ENCODE results near the gene TSEN2.

TSEN2 gene

DNA sequence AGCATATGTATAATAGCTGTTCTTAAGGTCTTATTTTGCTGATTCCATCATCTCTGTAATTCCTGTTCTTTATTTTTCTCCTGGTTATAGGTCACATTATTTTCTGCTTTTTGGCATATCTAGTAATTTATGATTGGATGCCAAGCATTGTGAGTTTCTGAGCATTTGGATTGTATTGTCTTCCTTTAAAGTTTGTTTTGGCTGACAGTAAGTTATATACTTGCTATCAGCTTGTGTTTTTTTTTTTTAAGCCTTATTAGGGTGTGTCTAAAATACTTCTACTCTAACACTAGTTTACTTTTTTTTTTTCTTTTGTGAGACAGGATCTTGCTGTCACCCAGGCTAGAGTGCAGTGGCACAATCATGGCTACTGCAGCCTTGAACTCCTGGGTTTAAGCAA is 82.7 kb downstream of the TSEN2 start:
- no peak overlapping the region for H3K4me3 Mint-ChIP-seq
- H3K36me3 Mint-ChIP-seq, result peaks cover 34% of the 10 kb centered on the region
- H3K27me3 Mint-ChIP-seq, result no peaks in the 10 kb centered on the region
- H3K9me3 Mint-ChIP-seq, result peaks cover 7% of the 10 kb centered on the region
- H3K4me1 Mint-ChIP-seq, result peaks cover 38% of the 10 kb centered on the region
- no peak overlapping the region for H3K27ac Mint-ChIP-seq

DNA sequence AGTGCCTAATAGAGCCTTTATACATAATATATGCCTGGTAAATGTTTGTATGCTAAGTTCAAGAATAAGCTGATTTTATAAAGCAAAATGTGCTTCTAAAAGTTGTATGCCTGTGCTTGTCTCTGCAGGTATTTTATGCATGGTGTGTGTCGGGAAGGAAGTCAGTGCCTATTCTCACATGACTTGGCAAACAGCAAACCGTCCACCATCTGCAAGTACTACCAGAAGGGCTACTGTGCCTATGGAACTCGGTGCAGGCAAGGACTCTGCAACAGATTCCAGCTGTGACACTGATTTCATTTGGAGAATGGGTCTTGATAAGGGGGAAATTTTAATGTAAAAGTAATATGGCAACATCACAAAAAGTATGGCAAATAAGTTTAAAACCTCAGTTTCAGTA is 84.5 kb downstream of the TSEN2 start:
- H3K36me3 Mint-ChIP-seq, result peaks cover 39% of the 10 kb centered on the region
- no peak overlapping the region for H3K27ac Mint-ChIP-seq
- H3K4me3 Mint-ChIP-seq, result no peak overlapping the region
- peaks cover 29% of the 10 kb centered on the region for H3K4me1 Mint-ChIP-seq
- H3K9me3 Mint-ChIP-seq, result peaks cover 7% of the 10 kb centered on the region
- no peaks in the 10 kb centered on the region for H3K27me3 Mint-ChIP-seq

DNA sequence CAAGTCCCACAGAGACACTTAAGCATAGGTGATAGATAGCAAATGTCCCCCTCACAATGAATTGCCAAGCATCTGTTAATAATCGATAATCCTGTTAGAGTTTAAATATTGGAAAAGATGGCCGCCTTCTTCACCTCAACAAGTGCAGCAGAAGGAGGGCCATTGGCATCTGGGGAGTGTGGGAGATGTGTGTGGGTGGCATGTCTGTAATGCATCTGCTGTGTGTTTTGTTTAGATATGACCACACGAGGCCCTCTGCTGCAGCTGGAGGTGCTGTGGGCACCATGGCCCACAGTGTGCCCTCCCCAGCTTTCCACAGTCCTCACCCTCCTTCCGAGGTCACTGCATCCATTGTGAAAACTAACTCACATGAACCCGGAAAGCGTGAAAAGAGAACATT is 85.6 kb downstream of the TSEN2 start:
- no peaks in the 10 kb centered on the region for H3K27me3 Mint-ChIP-seq
- peaks cover 39% of the 10 kb centered on the region for H3K36me3 Mint-ChIP-seq
- H3K27ac Mint-ChIP-seq, result peak overlapping the region; percentile 77

DNA sequence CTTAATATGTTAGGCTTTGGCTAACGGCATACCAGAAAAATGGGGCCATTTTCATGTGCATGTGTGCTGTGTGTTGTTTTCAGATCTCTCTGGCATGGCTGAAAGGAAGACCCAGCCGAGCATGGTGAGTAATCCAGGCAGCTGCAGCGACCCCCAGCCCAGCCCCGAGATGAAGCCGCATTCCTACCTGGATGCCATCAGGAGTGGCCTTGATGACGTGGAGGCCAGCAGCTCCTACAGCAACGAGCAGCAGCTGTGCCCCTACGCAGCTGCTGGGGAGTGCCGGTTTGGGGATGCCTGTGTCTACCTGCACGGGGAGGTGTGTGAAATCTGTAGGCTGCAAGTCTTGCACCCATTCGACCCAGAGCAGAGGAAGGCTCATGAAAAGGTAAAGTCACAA is 87.7 kb downstream of the TSEN2 start:
- Mint-ChIP-seq H3K36me3 (peaks cover 41% of the 10 kb centered on the region), H3K27me3 (no peaks in the 10 kb centered on the region), H3K9me3 (no peaks in the 10 kb centered on the region), H3K4me1 (peaks cover 14% of the 10 kb centered on the region), H3K4me3 (no peak overlapping the region), H3K27ac (no peak overlapping the region)

More for the DNA sequence above, 85.6 kb downstream of the TSEN2 start:
- Mint-ChIP-seq H3K4me3 (no peak overlapping the region), H3K4me1 (peaks cover 23% of the 10 kb centered on the region), H3K9me3 (peaks cover 2% of the 10 kb centered on the region)

DNA sequence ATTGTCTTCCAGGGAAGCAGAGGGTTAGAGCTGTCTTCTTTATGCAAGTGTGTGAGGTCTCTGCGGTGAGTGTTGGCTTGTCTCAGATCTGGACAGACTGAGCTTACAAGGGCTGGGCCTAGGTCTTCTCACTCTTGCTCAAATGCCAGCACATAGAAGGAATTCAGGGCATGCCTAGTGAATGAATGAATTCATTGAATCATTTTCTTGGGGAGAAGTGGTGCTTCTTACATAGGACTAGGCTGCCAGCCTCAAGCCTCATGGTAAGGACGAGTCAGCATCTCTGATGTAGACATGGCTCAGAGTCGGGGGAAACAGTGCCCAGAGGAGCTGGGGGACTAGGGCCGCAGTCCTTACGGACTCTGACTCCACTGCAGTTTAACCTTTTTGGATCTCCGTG is 89.9 kb downstream of the TSEN2 start:
- H3K4me3 Mint-ChIP-seq, result no peak overlapping the region
- H3K27ac Mint-ChIP-seq, result no peak overlapping the region
- H3K27me3 Mint-ChIP-seq, result no peaks in the 10 kb centered on the region
- H3K36me3 Mint-ChIP-seq, result peaks cover 48% of the 10 kb centered on the region
- H3K4me1 Mint-ChIP-seq, result no peaks in the 10 kb centered on the region
- H3K9me3 Mint-ChIP-seq, result peaks cover 5% of the 10 kb centered on the region

DNA sequence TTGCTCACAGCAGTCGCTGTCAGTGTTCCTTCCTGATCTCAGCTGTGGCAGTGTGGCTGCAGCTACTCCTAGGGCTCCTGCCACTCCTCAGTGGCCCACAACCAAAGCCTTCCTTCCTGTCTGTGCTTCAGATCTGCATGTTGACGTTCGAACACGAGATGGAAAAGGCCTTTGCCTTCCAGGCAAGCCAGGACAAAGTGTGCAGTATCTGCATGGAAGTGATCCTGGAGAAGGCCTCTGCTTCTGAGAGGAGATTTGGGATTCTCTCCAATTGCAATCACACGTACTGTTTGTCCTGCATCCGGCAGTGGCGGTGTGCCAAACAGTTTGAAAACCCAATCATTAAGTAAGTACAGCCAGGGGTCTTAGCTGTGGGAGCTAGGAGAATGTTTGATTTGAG is 90.4 kb downstream of the TSEN2 start:
- H3K4me3 Mint-ChIP-seq, result no peak overlapping the region
- H3K27ac Mint-ChIP-seq, result no peak overlapping the region
- H3K36me3 Mint-ChIP-seq, result peaks cover 49% of the 10 kb centered on the region
- H3K27me3 Mint-ChIP-seq, result no peaks in the 10 kb centered on the region
- peaks cover 5% of the 10 kb centered on the region for H3K9me3 Mint-ChIP-seq
- H3K4me1 Mint-ChIP-seq, result peaks cover 3% of the 10 kb centered on the region

DNA sequence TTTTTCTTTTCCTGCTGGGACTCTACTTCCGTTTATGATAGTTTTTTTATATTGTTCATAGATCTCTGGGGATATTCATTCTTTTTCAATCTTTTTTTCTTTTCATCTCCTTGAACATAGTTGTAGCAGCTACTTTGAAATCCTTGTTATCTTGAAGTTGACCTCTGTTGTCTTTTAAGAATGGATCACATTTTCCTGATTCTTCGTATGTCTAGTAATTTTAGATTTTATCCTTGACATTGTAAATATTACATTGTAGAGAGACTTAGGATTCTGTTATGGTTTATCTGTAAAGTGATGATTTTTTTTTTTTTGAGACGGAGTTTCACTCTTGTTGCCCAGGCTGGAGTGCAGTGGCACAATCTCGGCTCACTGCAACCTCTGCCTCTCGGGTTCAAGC is 93.1 kb downstream of the TSEN2 start:
- no peak overlapping the region for H3K4me3 Mint-ChIP-seq
- H3K9me3 Mint-ChIP-seq, result peaks cover 5% of the 10 kb centered on the region
- peaks cover 41% of the 10 kb centered on the region for H3K36me3 Mint-ChIP-seq
- no peaks in the 10 kb centered on the region for H3K27me3 Mint-ChIP-seq
- peak overlapping the region; percentile 24 for H3K27ac Mint-ChIP-seq
- H3K4me1 Mint-ChIP-seq, result peaks cover 3% of the 10 kb centered on the region

DNA sequence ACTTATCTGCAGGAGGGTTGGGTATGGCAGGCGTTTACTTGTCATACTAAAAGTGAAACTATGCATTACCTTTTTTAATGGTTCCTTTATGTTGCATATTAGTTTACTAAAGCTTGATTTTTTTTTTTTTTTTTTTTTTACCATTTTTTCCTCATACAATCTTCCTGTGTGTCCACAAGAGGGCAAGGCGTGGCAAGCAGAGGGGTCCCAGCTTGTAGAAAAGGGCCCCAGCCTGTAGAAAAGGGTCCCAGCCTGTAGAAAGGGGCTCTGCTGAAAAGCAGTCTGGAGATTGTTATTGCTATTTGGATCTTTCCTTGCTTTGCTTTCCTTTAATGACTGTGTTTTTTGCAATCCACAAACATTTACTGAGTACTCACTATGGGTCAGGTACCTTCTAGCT is 94.5 kb downstream of the TSEN2 start:
- Mint-ChIP-seq H3K9me3 (peaks cover 5% of the 10 kb centered on the region), H3K27ac (peak overlapping the region; percentile 46), H3K4me1 (peaks cover 3% of the 10 kb centered on the region), H3K4me3 (no peak overlapping the region), H3K36me3 (peaks cover 43% of the 10 kb centered on the region), H3K27me3 (no peaks in the 10 kb centered on the region)

DNA sequence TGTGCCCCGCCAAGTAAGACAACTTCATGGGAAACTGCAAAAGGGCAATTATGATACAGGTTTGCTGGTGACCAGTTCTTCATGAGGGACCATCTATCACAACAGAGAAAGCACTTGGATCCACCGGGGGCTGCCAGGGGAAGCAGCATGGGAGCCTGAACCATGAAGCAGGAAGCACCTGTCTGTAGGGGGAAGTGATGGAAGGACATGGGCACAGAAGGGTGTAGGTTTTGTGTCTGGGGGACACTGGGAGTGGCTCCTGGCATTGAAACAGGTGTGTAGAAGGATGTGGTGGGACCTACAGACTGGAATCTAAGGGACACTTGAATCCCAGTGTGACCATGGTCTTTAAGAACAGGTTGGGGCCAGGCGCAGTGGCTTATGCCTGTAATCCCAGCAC is 95.2 kb downstream of the TSEN2 start:
- H3K4me3 Mint-ChIP-seq, result no peak overlapping the region
- H3K36me3 Mint-ChIP-seq, result peaks cover 39% of the 10 kb centered on the region
- peak overlapping the region; percentile 62 for H3K27ac Mint-ChIP-seq
- H3K9me3 Mint-ChIP-seq, result peaks cover 5% of the 10 kb centered on the region
- H3K27me3 Mint-ChIP-seq, result no peaks in the 10 kb centered on the region
- peaks cover 3% of the 10 kb centered on the region for H3K4me1 Mint-ChIP-seq

DNA sequence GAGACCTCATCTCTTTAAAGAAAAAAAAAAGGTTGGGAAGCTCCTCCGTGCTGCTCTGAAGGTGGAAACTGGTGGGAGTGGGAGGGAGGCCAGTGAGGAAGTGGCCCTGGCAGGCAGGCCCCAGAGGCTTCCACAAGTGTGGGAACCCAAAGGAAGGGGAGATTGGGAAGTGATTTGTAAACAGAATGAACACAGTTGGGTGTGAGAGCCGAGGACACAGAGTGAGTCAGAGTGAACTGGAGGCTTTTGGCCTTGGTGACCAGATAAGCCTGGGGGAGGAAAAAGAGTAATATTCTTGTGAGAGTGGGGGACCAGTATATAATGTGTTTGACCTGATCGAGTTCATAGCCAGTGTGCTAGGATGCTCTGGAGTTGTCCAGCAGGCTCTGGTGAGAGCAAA is 95.6 kb downstream of the TSEN2 start:
- Mint-ChIP-seq H3K9me3 (peaks cover 5% of the 10 kb centered on the region), H3K4me3 (no peak overlapping the region), H3K4me1 (peaks cover 3% of the 10 kb centered on the region), H3K27me3 (no peaks in the 10 kb centered on the region), H3K27ac (peak overlapping the region; percentile 62), H3K36me3 (peaks cover 41% of the 10 kb centered on the region)

DNA sequence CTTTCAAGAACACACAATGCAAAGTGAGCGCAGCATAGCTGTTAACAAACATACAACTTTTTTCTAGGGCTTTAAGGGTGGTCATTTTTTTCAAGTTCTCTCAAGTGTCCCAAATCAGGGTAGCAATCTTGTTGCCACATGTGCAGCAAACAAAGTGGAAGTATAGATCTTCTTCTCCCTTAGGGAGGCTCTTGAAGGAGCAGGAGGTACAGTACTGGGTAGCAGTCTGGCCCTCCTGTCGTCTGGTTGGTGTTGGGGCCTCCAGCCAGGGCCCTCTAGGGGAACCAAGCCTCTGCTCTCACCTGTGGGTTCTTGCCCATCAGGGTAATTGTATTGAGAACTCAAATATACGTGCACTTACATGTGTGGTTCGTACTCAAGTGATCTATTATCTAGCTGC is 98.5 kb downstream of the TSEN2 start:
- Mint-ChIP-seq H3K36me3 (peaks cover 20% of the 10 kb centered on the region), H3K27me3 (no peaks in the 10 kb centered on the region), H3K4me1 (peaks cover 3% of the 10 kb centered on the region), H3K27ac (no peak overlapping the region), H3K4me3 (no peak overlapping the region), H3K9me3 (no peaks in the 10 kb centered on the region)

Measured in activated naive CD4-positive, alpha-beta T cell treated with anti-CD3 and anti-CD28 coated beads, Interleukin-2, amount 50 U/mL, for 24 hours (primary cell).